HG03460 (cell line): Measurements from ENCODE around the gene GADD45B.
"Not testable (repeated sequence)": the region's sequence is repeated elsewhere in the genome, so short reads cannot be mapped to it uniquely, and the experiment has no call there.

Source experiments
- ATAC-seq: cut with Tn5 transposase; IDR thresholded peaks from one replicate; pipeline ENCODE4 v1.9.1; 2021; ENCODE audit not compliant: unreplicated experiment

Gene GADD45B

DNA sequence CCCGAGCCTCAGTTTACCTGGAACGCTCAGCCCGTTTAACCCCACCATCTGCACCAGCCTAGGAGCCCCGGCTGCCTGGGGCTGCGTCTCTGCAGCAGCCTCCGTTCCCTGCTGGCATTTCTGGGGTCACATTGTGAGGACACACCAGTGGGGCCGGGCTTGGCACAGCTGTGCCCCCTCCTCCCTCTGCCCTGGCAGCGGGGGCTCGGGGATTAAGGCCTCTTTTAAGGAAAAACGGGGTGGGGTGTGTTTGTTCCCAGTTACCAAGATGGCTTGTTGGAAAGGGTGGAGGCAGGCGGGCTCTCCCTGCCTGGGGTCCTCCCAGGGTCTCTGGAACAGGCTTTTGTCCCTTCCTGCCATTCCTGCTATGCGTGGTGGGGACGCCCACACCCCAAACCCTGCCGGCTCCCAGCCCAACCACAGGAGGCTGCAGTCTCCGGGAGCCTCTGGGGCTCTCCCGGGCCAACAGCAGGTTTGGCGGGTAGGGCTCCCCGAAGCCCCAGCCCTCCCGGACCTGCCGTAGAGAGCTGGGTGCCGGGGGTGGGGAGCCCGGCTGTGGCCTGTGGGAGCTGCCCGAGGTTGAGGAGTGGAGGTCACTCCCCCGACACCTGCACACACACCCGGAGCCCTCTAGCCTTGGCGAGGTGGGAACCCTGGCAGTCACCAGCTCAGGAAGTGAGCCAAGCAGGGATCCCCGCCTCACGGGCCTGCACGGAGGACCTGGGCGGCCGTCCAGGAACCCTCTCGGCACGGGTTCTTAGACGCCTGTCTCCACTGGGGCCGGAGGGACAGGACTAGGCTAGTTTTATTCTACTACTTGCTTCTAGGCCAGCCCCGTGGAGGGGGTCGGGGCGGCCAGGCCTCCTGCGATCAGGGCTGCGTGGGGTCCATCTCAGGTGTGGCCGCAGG lies 36.9 kb downstream of the GADD45B start:
- no peak for ATAC-seq

DNA sequence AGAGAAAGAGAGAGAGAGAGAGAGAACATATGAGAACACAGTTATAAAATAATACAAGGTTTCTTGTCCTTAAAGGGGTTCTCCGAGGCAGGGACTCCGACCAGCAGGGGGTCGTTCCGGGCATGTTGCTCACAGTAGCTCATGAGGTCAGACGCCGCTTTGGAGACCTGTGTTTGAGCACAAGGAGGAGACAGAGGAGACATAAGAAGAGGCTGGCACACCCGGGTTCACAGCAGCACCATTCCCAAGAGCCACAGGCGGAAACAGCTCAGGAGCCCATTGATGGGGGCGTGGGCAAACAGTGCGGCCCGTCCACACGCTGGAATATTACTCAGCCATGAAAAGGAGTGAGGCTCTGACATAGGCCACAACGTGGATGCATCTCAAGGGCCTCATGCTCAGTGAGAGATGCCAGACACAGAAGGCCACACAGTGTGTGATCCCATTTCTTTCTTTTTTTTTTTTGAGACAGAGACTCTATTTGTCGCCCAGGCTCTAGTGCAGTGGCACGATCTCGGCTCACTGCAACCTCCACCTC lies 39.1 kb downstream of the GADD45B start:
- ATAC-seq: no peak

DNA sequence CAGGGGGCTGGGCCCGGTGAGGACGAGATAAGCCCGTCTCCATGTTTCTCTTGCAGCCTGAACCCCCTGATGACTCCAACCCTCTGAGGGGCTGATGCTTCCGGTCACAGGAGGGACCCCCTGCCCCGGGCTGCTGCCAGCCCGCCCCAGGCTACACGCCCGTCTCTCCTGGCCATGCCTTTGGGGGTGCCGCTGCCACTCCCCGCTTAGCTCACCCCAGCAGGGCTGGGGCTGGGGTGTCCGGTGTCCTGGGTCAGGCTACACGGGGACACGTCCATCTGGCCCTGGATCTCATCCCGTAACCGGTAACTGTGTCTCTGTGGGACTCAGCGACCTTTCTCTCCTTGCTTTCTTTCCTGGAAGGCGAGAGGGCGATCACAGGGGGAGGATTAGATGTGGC lies 40.8 kb downstream of the GADD45B start:
- no peak for ATAC-seq

DNA sequence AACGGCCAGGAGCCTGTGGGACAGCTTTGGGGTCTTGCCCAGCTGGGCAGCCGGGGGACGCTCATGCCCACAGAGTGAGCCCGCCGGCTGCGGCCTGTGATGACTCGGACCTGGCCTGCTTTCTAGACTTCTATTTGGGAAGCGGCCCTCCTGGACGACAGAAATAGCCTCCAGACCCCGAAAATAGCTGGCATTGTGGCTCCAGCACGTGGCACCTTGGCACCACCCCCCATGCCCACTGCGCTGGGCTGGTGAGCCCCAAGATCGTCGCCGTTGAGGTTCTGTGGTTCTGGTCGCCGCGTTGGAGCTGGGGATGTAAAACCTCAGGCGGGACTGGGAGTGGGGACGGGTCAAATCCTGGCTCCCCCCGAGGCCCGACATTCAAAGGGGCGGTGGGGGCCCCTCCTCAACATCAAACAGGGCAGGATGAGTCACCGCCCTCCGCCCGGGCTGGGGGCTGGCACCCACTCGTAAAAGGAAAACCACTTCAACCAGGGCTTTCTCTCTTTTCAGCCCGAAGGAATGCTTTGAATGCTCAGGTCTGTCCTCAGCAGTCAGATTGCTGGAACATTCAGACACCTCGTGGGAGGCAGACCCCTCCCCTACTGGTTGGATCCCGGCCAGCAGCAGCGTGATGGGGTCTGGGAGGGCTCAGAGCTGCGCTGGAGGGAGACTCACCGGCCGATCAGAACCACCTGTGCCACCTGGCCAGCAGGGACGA lies 42.1 kb downstream of the GADD45B start:
- ATAC-seq: no peak

DNA sequence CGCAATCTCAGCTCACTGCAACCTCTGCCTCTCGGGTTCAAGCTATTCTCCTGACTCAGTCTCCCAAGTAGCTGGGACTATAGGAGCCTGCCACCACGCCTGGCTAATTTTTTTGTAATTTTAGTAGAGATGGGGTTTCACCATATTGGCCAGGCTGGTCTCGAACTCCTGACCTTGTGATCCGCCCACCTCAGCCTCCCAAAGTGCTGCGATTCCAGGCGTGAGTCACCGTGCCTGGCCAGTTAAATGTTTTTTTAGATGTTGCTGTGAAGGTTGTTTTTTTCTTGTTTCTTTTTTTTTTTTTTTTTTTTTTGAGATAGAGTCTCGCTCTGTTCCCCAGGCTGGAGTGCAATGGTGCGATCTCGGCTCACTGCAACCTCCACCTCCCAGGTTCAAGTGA lies 42.9 kb downstream of the GADD45B start:
- ATAC-seq: not testable (repeated sequence)

DNA sequence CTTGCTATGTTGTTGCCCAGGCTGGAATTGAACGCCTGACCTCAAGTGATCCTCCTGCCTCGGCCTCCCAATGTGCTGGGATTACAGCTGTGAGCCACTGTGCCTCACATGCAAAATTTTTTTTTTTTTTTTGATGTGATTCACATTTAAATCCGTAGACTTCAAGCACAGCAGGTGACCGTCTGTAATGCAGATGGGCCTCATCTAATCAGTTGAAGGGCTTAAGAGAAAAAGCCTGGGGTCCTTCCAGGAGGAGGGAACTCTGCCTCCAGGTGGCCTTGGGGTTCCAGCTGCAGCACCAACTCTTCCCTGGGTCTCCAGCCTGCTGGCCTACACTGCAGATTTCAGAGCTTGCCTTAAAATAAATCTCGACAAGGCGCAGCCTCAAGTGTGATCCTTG lies 43.6 kb downstream of the GADD45B start:
- no peak for ATAC-seq

DNA sequence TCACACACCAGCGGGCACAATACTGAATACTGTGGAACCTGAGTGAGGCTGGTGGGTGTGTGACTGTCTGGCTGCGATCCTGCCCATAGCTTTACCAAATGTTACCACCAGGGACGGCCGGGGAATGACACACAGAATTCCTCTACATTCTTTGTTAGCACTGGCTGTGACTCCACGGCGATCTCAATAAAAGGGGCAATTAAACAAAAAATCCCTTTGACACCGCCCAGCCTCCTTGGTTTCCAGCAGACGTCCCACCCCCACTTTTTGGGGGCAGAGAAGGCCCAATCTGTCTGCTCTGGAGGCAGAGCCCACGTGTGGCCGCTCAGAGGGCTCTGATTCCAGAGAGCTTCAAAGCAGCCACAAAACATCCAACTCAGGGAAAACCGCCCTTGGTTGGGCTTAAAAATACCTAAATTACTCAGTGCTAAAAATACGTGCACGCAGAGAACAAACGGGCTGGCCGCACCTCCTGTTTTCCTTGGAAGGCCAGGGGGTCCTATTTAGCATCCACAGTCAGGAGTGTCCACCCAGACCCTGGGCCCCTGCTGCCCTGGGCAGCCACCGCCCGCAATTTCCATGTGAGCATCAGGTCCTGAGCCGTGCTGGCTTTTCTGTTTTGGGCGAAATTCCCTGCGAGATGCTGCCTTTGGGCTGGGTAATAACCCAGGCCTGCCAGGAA lies 47.8 kb downstream of the GADD45B start:
- ATAC-seq: no peak

DNA sequence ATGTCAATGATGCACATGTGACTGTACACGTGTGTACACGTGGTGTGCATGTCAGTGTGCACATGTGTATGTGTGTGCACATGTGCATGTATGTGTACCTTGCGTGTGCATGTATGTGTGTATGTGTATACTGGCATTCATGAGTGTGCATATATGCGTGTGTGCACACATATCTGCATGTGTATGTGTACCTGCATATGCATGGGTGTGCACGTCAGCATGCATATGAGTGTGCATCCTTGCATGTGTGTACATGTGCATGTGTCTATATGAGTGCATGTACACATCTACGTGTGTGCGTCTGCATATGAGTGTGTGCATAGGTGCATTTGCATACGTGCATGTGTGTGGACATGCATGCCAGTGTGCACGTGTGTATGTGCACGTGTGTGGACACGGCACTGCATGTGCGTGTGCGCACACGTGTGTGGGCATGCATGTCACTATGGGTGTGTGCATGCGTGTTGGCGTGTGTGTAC lies 48.5 kb downstream of the GADD45B start:
- no peak for ATAC-seq

DNA sequence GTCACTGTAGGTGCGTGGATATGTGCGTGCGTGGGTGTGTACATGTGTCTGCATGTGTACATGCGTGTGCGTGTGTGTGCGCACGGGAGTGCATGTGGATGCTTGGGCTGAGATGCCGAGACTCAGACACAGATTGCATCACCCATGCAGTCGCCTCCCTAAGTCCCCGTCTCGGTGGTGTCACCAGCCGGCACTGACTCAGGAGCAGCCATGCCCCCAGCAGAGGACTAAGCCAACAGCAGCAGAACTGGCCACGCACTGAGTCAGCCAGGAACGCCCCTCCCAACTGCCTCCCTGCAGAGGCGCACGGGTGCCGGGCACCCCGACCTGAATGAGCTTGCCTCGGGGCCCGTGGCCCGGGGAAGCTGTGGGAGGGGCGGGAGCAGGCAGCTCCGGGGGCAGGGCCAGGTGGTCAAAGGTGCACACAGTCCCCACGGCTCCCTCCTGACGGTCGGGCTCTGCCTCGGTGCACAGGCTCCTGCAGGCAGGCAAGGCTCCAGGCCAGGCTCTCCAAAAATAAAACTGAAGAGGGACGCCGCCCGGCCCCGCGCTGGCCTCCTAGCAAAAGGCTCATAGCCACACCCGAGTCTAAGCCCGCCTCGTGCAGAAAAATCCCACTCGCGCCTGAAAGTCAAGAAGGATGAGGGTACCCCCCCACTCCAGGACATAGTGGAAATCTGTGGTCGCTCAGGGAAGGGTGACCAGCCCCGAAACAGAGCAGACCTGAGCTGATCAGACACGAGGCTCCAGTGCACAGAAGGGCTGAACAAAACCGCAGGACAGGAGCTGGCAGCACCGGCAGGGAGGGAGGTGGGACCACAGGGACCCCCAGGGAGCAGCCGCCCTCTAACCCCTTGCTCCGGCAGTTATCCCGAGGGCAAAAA lies 49.2 kb downstream of the GADD45B start:
- ATAC-seq: no peak

DNA sequence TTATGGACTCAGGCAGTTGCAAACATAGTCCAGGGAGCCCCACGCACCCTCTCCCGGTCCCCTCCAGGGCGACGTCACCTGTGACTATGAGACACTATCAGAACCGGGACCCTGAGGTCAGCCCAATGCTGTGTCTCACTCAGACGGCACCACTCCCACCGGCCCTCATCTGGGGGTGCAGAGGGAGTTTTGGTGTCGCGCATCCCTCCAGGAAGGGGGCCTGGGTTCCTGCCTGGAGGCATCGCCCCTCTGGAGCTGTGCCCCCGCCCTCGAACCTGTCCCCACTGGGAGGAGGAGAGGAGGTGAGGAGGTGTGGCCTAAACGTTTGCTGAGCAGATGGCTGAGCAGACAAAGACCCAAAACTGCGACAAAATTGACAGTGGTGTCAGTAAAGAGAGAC lies 51.2 kb downstream of the GADD45B start:
- no peak for ATAC-seq

DNA sequence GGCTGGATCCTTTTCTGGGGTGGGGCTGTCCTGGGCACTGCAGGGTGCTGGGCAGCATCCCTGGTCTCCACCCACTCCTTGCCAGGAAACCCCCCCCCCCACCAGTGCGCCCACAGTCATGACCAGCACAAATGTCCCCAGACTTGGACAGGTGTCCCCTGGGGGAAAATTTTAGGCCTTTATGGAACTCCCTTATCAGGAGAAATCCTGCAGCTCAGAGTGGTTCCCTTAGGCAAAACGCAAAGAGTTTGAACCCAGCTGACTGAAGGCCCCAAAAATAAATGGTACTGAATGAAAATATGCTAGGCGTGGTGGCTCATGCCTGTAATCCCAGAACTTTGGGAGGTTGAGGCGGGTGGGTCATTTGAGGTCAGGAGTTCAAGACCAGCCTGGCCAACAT lies 51.8 kb downstream of the GADD45B start:
- no peak for ATAC-seq
